HepG2 (cell line): ENCODE measurements around the gene TM4SF18. TPM values are rescaled to one million over a fixed set of nuclear protein-coding genes. Genes with fewer than 3 reads are reported as not detected.

Experiments
- AGO2 ChIP-seq: fragments of 200-400 bp; formaldehyde crosslinking; optimal IDR thresholded peaks from 2 replicates; pipeline ENCODE3; 2017; ENCODE audit warnings: mild to moderate bottlenecking, low read depth, low read length, moderate library complexity
- CREB1 ChIP-seq, 2 experiments: fragments of 450-650 bp in 1 of 2; IDR thresholded peaks; 2 replicates each; pipeline ENCODE4 v1.6.1; 2016 to 2017; ENCODE audit warnings: control low read depth in 1 of 2, mild to moderate bottlenecking in 1 of 2, missing compliant biosample characterization in 1 of 2, missing genetic modification characterization in 1 of 2
- ERF ChIP-seq: IDR thresholded peaks from 2 replicates; pipeline ENCODE4 v1.6.1; 2018; ENCODE audit warnings: missing biosample characterization, missing genetic modification reagents
- HDAC1 ChIP-seq: sonication (generic); formaldehyde crosslinking; IDR thresholded peaks from 2 replicates; pipeline ENCODE4 v1.5.1; 2020; ENCODE audit warnings: mild to moderate bottlenecking, missing genetic modification reagents
- HDAC6 ChIP-seq: fragments of 200-600 bp; sonication (generic); IDR thresholded peaks from 2 replicates; pipeline ENCODE4 v1.7.0; 2017; ENCODE audit warnings: mild to moderate bottlenecking, antibody characterized with exemption, low read length, low read depth
- KDM1A ChIP-seq: IDR thresholded peaks from 2 replicates; pipeline ENCODE4 v1.6.1; 2016; ENCODE audit warnings: missing compliant biosample characterization
- KLF12 ChIP-seq: sonication (generic); formaldehyde crosslinking; IDR thresholded peaks from 2 replicates; pipeline ENCODE4 v1.4.0; 2020; ENCODE audit warnings: missing genetic modification reagents, borderline replicate concordance
- MAFK ChIP-seq, 2 experiments: IDR thresholded peaks in 1 of 2; conservative IDR thresholded peaks in 1 of 2; 2 replicates each; pipeline ENCODE4 v1.6.1; 2011; ENCODE audit warnings: improper control_type of control experiment in 2 of 2, low read length in 2 of 2
- POLR2A ChIP-seq, 2 experiments: IDR thresholded peaks; 2 replicates each; pipeline ENCODE4 v1.6.1; 2011; ENCODE audit warnings: low read depth in 2 of 2, low read length in 2 of 2, mild to moderate bottlenecking in 1 of 2, moderate library complexity in 1 of 2; ENCODE audit not compliant: insufficient read depth in 1 of 2
- SNAPC2 ChIP-seq: sonication (generic); formaldehyde crosslinking; IDR thresholded peaks from 2 replicates; pipeline ENCODE4 v1.8.1; 2022; ENCODE audit warnings: mild to moderate bottlenecking, missing genetic modification reagents
- ZBTB21 ChIP-seq: sonication (generic); formaldehyde crosslinking; IDR thresholded peaks from 2 replicates; pipeline ENCODE4 v1.4.0; 2020; ENCODE audit warnings: missing genetic modification reagents
- ZNF546 ChIP-seq: sonication (generic); formaldehyde crosslinking; conservative IDR thresholded peaks from 2 replicates; pipeline ENCODE4 v1.8.1; 2023; ENCODE audit warnings: mild to moderate bottlenecking, missing genetic modification reagents
- ZSCAN31 ChIP-seq: sonication (generic); formaldehyde crosslinking; IDR thresholded peaks from 2 replicates; pipeline ENCODE4 v1.5.0; 2020; ENCODE audit warnings: low read depth, mild to moderate bottlenecking, missing genetic modification reagents
- polyA plus RNA-seq, 8 experiments: library from polyadenylated mRNA; depleted of rRNA in 3 of 8; stranded (reverse) in 7 of 8; unstranded in 1 of 8; fragments of >200 nt; fragmentation: Illumina TruSeq in 4 of 8; extraction: Trizol in 4 of 8; gene quantifications; 2 replicates each; pipeline versions ENCODE4 v1.2.1 to v1.2.3, GENCODE V29; 2011 to 2016; ENCODE audit warnings: low read depth in 4 of 8, missing spikeins in 1 of 8, mixed read lengths in 1 of 8; ENCODE audit not compliant: insufficient read depth in 1 of 8
- total RNA-seq, 5 experiments: library from RNA; depleted of rRNA; stranded (reverse); fragments of >200 nt; fragmentation: Illumina TruSeq; extraction: Trizol; gene quantifications; 2 replicates each; pipeline ENCODE4 v1.2.3, GENCODE V29; 2016; ENCODE audit warnings: low read depth in 1 of 5
- TF ChIP-seq, protein P1 (sequence below): sonication (generic); formaldehyde crosslinking; IDR thresholded peaks from 2 replicates; pipeline ENCODE4 v1.8.0; 2022; ENCODE audit warnings: mild to moderate bottlenecking, missing genetic modification reagents, moderate library complexity

TM4SF18 gene
- total and polyA plus RNA-seq, 2 of the 13 experiments (the other 11 are each of a cell fraction or from before 2014, with no cell fraction given), result 0.15 TPM; not detected in 1

DNA sequence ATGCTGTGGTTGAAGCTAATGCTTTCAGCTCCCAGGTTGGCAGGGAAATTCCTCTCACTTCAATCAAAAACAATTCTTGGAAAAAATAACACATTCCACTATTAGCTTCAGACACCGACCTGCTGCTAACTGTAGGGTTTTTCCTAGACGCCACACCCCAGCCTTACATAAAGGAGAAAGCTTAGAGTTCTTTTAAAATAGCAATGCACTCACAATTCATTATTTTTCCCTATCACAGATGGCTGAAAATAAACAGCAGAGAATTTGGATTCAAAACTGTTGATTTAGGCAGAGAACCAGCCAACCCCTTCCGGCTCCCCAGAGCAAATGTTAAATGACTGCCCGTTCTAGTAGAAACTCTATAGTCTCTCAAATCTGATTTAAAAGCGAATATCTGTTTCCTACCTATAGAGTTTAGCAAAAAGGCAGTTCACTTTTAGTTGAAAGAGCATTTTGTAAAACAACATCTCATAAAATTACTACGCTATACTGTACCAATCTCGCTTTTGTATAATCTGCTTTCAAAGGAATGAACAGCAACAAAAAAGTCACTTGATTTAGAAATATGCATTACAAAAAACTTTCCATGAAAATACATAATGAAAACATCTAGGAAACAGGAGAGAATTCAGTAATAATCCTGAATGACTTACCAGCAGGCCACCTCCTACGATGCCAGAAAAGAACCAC, 43.4 kb upstream of the TM4SF18 start (continued):
- TF ChIP-seq ZNF546 (0 out of 2 replicates have a peak, but pooled peaks have one; percentile 16), HDAC1 (CRISPR knock-in tag) (0 out of 2 replicates have a peak, but pooled peaks have one; percentile 1), HDAC6 (peak; percentile 86; the same call in 1 of the 2 replicates), POLR2A (IDR thresholded peaks at IDR 0.05; ENCODE audit: insufficient read depth in 1 of 2, low read depth in 2 of 2, low read length in 2 of 2) (peak in 1 of 2 experiments; percentile 47; a peak in 1 of 4 replicates), KLF12 (no peak), ERF (CRISPR knock-in tag) (0 out of 2 replicates have a peak, but pooled peaks have one; percentile 15), SNAPC2 (peak; percentile 10; the same call in 1 of the 2 replicates), KDM1A (CRISPR knock-in tag) (no peak), CREB1 (IDR thresholded peaks at IDR 0.05) (no peak), CREB1 (CRISPR knock-in tag; IDR thresholded peaks at IDR 0.05) (peak; percentile 43), ZBTB21 (0 out of 2 replicates have a peak, but pooled peaks have one; percentile 6), ZSCAN31 (0 out of 2 replicates have a peak, but pooled peaks have one; percentile 16), MAFK (conservative IDR thresholded peaks at IDR 0.05 in 1 of 2, IDR thresholded peaks at IDR 0.05 in 1 of 2; ENCODE audit: low read length in 2 of 2) (no peak), AGO2 (peak; percentile 4)
- TF ChIP-seq, protein P1, sequence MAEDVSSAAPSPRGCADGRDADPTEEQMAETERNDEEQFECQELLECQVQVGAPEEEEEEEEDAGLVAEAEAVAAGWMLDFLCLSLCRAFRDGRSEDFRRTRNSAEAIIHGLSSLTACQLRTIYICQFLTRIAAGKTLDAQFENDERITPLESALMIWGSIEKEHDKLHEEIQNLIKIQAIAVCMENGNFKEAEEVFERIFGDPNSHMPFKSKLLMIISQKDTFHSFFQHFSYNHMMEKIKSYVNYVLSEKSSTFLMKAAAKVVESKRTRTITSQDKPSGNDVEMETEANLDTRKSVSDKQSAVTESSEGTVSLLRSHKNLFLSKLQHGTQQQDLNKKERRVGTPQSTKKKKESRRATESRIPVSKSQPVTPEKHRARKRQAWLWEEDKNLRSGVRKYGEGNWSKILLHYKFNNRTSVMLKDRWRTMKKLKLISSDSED (CRISPR knock-in tag), result no peak
- TF ChIP-seq, all 625 proteins: peak for 19
